Fibroblast of the conjunctiva (primary cell): ENCODE measurements around the gene ECI1.
A peak's percentile ranks its signal among the peaks of the same experiment; 100 is the strongest.
"Not testable (repeated sequence)": the region's sequence is repeated elsewhere in the genome, so short reads cannot be mapped to it uniquely, and the experiment has no call there.

Experiments used
- DNase-seq: peaks from one replicate; pipeline ENCODE4 v3.0.0-alpha.2; 2010; ENCODE audit warnings: low read depth

The ECI1 gene

DNA sequence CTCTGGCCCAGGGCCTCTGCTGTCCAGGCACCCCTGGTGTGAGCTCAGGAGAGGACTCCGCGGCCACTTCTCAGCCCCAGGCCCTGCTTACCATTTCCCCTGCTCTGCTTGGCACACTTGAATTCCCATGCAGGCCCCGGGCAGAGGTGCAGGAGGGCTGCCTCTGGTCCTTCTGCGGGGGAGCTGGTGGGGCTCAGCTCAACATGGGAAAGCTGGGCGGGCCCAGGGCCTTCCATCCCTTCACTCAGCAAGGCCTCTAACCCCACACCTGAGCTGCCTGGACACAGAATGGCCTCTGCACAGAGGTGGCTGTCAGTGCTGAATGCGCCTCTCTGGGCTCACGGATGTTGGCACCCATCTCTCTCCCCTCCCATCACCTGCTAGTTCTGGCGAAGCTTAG is 29.1 kb upstream of the ECI1 start:
- no peak for DNase-seq

DNA sequence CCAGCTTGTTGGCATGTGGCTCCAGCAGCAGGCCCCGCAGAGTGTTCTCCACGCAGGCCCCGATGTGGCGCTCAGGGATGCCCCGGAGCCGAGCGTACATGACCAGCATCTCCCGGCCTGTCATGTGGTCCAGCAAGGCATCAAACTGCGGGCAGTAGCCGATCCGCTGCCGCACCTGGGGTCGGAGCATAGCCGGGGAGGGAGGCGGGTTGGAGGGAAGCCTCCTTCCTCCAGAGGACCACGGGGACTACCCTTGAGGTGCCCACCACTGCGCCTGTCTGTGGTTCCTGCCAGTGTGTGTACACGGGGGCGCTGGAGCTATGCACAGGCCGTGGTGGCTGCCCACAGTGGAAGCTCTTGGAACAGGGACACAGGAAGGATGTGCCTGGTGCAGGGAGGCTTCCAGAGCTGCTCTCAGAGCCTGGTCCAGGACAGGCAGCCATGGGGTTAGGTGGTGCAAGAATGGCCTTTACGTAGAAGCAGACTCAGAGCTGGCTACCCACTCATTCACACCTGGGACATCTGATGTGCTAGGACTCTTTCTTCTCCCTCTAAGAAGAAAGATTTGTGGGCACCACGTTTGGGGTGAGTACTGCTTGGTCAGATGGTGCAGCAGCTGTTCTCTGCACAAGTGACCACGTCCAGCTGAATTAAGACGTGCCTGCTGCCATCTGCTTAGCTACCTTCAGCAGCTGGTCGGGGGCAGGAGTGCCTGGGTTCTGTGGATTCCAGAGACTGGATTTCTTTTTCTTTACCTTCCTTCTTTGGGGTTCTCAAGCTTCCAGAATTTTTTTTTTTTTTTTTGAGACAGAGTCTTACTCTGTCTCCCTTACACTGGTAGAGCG is 27.8 kb upstream of the ECI1 start:
- DNase-seq: no peak

DNA sequence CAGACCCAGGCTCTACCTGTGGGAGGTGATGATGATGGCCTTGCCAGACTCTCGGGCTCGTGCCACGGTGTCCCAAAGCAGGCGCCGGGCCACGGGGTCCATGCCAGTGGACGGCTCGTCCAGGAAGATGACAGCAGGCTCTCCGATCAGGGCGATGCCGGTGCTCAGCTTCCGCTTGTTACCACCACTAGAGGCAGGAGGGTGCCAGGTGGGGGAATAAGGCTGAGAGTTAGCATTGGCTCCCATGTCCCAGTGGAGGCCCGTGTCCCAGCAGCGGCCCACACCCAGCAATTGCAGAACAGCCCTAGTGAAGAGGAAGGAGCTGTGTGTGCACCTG is 26.9 kb upstream of the ECI1 start:
- DNase-seq: no peak

DNA sequence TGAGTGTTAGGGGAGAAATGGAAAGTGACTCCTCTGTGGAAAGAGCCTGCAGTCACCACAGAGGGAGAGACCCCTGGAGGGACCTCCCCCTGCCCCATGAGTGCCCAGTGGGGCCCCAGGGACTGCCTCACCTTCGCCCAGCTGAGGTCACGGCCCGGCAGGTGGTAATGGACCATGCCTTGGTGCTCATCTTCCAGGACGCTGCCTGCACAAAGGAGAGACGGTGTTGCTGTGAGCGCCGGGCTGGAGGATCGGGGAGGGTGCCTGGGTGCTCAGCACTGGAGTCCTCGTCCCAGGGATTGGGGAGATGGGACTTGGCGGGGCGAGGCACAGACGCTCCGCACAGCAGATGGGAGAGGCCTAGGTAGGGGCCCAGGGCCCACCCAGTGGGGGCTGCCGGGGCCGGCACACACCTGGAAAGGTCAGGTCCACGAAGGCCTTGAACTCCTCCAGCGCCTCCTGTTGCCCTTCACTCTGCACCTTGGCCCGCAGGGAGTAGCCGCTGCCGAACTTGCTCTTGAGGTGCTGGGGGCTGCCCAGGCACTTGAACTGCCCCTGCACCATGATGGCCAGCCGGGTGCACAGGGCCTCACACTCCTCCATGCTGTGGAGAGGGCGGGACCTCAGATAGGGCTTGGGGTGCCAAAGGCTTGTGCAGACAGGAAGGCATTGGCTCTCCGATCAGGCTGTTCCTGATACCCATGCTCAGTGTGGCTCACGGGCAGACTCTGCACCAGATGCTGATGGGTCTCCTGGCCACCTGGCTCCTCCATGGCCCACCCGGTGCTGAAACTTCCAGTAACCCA is 26.3 kb upstream of the ECI1 start:
- no peak for DNase-seq

DNA sequence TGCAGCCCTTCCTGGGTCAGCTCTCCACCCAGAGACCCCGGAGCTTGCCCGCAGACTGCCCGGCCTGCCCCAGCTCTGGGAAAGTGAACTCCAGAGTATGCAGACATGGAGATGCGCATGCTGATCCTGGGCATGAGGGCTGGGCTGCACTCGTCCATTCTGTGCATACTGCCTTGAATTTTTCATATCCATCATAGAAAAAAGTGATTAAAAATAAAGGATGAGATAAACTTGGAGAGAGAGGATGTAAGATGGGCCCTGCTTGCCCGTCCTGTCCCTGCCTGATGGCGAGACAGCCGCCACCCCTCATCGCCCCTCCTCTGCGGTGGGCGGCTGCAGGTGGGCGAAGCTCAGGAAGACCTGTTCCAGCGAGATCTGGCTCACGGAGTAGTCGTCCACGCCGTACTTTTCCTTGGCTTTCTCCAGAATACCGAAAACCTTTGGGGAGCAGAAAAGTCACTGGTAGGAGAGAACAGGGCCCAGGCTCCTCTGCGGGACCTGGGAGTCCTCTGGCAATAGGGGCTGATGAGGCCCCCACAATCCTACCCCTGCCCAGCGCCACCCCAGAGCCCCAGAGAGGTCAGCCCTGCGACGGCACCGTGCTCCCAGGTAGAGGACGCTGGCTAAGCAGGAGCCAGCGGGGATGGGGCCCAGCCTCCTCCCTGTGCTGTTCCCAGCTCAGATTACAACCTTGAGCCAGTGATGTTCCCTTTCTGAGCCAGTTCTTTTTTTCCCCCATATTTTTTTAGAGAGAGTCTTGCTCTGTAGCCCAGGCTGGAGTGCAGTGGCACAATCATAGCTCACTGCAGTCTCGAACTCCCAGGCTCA is 25.2 kb upstream of the ECI1 start:
- DNase-seq: no peak

DNA sequence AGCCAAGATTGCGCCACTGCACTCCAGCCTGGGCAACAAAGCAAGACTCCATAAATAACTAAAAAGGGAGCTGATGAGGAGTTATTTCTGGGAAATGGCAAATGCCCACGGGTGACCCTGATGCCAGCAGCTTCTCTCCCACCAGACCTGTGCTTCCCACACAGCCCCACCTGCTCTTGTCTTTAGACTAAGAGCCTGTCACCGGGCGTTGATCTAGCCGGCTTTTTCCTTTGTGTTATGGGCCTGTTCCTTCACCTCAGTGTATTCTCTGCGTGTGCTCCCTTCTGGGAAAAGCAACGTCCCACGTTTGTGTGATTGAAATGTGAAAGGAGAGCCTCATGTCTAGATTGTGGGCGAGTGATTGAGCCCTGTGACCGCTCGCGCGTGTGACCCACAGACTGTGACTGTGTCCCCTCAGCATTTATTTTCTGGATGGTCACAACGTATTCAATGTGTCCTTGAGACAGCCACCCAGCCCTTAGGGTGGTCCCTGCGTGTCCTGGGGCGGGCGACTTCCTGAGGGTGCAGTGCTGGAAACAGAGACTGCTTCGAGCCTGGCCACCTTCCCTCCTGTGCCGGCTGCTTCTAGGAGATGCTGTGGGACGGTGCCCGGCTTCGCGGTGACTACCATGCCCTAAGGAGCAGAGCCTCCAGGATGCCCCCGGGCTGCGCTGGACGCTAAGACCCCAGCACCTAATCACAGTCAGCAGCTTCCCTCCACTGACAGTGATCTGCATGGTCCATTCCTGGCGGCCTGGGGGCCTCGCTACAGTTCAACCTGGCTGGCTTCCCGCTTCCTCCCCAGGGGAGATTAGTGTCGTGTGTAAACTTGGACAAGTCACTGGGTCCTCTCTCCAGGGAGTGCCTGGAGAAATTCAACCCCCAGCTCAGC is 24.3 kb upstream of the ECI1 start:
- no peak for DNase-seq

DNA sequence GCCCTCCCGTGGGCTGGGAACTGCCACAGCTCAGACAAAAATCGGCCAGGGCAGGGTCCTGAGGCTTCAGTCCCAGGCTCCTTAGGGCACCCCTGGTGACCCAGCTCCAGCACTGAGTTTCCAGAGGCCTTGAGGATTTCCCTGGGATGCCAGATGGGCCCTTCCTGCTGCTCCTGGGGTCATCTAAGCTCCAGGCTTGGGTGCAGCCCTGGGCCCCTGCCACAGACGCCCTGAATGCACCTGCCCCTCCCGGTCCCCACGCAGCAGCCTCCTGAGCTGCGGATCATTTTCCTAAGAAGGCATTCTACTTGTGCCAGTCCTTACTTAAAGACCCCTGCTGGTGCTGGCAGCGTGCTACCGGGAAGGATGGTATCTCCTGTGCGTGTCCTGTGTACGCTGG is 22.5 kb upstream of the ECI1 start:
- no peak for DNase-seq

DNA sequence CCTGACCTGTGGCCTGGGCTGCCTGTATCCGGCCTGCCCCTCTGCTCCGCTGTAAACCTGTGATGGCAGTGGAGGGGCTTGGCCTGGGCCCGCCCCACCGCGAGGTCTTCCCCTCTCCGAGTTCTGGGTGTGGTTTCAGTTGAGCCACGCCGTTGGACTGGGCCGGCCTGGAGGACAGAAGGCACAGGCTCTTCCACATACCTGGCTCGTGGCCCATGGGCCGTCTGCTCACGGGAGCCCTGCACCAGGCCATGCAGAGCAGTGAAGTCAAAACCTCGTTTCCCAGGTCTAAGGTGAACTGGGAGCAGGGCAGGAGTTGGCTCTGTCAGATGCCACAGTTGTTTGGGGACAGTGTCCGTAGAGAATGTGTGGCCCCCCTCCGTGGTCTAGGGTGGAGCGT is 22.1 kb upstream of the ECI1 start:
- DNase-seq: no peak

DNA sequence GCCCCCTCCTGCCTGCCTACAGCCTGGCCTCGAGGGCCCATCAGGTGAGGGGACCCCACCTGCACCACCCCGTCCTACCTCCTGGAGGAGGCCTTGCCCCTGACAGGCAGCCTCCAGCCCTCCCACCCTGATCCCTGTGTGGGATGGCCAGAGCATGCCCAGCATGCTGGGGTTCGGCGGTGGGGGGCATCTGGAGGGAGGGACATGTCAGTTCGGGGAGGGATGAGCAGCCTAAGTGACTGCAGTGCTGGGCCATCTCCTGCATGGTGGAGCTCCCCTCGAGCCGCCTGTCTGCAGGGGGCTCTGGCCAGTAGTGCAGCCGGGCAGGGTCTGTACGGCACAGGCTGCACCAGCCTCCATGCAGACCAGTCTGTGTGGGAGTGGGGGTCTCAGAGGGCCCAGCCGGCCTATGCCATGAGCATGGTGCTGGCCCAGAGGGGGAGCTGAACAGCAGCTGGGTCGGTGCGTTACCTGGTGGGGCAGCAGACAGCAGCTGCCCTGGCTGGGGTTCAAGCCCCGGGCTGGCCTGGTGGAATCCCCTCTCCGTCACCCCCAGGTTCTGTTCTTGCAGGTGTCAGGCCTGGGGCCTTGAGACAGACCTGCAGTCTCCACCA is 20.6 kb upstream of the ECI1 start:
- DNase-seq: no peak

DNA sequence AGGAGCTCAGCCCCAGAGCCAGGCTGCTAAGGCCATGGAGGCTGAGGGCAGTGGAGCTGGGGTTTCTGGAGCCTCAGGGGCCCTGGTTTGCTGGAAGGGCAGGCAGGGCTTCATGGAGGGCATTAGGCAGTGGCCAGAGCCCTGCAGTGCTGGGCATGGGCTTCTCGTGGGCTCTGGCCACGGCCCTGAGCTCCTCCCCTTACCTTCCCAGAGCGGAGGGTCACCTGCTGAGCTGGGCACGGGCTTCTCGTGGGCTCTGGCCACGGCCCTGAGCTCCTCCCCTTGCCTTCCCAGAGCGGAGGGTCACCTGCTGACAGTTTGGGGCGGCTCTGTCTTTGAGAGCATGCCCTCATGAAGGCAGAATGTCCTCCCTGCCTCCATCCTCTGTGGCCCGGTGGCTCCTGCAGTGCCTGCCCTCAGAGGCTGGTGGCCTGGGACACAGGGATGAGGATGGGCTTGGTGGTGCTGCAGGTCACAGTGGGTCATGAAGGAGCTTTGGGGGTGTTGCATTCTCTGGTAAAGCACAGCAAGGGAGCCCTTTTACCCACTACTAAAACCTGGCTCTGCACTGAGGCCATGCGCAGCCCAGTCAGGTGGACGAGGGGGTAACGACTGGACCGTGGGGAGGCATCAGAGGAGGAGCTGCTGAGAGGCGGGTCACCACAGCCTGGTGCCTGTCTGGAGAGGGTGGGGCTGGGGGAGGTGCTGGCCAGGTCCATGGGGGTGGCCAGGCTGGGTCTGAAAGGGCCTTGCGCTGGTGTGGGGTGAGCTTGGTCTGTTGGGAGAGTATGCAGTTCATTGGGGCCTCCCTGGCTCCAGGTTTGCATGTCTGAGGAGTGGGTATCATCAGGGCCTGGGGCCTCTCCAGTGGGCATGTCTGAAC is 19.4 kb upstream of the ECI1 start:
- DNase-seq: no peak

DNA sequence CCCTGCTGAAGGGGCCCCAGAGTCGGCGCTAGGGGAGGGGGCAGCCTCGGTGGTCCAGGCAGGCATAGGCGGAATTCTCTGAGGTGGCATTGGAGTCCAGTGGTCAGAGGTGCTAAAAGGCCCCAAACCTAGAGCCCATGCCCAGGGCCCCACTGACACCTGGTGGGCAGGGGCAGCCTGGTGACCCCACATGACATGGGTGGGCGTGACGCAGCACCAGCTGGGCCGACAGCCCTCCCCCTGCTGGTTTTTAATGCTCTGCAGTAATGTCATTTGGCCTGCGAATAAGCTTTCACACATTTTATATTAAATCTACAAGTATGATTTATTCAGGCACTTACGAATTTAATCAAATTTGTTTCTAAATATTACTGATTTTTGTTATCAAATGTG is 18.7 kb upstream of the ECI1 start:
- DNase-seq: no peak

DNA sequence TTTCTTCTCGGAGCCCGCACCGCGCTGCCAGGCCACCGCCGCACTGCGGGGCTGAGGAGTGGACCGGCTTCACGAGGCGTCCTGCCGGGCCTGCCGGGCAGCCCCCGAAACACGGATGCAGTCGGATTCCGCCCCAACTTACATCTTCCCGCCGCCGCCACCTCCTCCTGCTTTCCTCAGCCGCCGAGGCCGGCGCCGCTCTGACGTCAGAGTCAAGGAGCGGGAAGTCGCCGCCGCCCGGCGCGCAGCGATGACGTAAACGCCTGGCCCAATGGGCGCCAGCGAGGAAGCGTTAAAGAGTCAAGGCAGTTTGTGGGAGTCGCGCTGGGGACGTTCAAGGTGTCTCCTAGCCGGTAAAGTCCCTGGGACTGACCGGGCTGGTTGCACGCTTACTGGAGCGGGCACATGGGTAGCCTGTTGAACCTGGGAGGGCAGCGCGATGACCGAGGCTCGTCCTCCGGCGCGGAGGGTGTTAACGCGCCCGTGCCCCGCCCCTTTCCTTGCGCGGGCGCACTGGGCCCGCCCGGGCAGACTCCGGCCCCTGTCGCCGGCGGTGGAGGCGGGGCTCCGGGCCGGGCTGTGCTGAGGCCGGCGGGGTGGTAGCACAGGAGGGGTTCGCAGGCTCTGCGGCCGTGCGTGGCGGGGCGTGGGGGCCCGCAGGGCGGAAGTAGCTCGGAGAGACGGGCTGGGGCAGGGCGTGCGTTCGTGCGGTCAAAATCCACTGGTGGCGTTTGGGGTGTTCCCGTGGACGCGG is 16.7 kb upstream of the ECI1 start, which contains the start of gene RNPS1:
Gene RNPS1, minus strand, starts transcription at position 214 of the 754 bp plus-strand sequence. CDS start 3,483 bp downstream, outside the sequence.
- DNase-seq: peak; percentile 82

DNA sequence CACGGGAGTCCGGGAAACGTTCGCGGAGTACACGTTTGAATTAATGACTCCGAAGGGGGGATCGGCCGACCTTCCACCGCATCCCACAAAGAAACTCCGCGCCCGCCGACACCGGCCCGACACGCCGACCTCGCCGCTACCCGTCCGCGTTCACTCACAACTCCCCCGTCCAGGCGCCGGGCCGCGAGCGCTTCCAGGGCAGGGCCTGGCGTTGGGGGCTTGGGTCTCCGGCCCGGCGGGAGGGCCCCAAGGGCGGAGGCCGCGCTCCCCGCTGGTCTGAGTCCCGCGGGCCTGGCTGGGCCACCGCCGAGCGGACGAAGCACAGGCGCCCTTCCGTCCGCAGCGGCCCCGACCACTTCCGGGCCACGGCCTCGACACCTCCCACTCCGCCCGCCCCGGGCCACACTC is 16.1 kb upstream of the ECI1 start:
- not testable (repeated sequence) for DNase-seq

DNA sequence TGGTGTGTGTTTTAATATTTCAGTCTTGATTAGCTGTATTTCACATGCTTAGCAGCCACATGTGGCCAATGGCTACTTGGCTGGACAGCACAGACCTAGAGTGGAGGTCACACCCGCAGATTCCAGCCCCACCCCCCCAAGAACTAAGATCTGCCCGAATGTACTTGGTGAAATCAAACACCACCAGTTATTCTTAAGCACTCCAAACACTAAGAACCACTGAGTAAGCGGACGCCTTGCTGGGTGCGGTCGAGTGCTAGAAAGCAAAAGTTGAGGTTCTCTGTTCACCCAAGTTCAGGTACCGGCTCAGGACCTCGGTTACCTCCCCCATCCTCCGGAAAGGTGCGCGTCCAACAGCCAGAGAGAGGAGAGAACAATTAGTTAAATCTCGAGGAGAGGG is 15.5 kb upstream of the ECI1 start:
- not testable (repeated sequence) for DNase-seq

DNA sequence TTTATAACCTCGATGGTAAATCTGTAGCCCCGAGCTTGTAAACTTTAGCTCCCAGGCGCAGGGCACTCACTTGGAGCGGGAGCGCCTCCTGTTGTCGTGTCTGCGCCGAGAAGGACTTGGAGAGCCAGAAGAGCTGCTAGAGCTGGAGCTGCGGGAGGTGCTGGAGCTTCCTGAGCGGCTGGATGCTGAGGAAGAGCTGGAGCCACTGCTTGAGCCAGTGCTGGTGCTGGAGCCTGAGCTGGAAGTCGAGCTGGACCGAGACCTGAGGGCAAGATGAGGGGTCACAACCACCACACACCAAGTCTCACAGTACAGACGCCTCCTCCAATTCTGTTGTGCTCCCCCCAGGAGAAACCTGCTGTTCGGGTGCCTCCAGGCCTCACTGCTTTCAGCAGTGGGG is 11.6 kb upstream of the ECI1 start:
- not testable (repeated sequence) for DNase-seq

DNA sequence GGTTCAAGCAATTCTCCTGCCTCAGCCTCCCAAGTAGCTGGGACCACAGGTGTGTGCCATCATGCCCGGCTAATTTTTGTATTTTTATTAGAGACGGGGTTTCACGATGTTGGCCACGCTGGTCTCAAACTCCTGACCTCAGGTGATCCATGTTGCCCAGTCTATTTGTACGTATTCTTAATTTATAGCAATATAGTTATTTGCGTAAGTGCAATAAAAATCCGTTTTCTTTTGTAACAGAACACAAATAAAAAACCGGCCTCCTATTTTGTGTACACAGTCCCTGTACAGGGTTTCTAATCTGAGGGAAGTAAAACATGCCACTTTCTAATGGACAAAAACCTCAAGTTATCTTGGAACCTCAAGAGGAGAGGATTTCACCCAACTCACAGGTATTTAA is 8.9 kb upstream of the ECI1 start:
- DNase-seq: no peak

DNA sequence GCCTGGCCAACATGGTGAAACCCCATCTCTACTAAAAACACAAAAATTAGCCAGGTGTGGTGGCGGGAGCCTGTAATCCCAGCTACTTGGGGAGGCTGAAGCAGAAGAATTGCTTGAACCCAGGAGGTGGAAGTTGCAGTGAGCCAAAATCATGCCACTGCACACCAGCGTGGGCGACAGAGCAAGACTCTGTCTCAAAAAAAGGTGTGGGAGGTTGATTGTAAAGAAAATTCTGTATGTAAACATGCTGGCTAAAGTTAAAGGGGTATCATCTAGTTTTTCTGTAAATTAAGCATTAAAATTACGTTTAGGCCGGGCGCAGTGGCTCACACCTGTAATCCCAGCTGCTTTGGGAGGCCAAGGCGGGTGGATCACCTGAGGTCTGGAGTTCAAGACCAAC is 7.1 kb upstream of the ECI1 start:
- not testable (repeated sequence) for DNase-seq

DNA sequence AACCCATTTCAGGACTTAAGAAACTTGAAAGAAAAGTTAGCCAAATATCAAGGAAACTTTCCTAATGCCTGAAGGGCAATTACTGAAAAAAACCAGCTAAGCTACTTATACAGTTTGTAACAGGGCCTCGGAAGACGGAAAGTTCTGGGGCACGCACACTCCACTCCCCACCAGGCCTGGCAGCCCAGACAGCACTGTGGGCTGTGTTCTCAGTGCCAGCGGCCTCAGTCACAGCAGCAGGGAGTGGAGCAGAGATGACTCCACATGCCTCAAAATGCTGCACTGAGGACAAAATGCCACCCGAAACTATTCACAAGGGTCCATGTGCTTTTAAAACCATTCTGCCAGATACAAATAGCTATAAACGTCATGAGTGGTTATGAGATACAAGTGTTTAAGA is 6.3 kb upstream of the ECI1 start:
- no peak for DNase-seq

DNA sequence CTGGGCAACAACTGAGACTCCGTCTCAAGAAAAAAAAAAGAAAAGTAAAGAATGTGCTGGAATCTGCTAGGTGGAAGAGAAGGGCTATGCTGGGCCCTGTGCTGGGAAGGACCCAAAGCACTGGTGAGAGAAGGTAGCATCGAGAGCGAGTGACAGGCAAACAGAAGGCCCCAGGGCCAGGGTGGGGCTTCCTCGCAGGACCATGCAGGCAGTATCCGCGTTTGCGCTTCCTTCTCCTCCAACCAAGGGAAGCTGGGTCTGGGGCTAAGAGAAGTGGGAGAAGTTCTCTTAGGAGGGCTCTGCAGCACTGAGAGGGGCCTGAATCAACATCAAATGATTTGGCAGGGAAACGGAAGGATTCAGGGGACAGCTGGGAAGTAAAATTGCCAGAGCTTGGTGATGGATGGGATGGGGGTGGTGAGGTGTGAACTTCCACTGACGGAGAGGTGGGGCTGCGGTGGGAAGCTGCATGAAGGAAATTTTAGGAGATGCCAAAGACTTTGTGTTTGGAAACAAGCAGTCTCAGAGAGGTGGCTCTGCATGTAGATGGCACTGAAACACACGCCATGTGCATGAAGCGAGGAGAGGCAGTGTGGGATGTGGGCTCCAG is 5.2 kb upstream of the ECI1 start:
- no peak for DNase-seq
